HG02885 (cell line): Measurements from ENCODE around the gene DOCK4.

Experiments
- ATAC-seq: cut with Tn5 transposase; IDR thresholded peaks from one replicate; pipeline ENCODE4 v1.9.1; 2021; ENCODE audit warnings: mild to moderate bottlenecking; ENCODE audit not compliant: unreplicated experiment, poor library complexity

The DOCK4 gene

GRCh38 chr7:112088484-112089016 is 117.6 kb downstream of the DOCK4 start:
- ATAC-seq, result no peak

DNA sequence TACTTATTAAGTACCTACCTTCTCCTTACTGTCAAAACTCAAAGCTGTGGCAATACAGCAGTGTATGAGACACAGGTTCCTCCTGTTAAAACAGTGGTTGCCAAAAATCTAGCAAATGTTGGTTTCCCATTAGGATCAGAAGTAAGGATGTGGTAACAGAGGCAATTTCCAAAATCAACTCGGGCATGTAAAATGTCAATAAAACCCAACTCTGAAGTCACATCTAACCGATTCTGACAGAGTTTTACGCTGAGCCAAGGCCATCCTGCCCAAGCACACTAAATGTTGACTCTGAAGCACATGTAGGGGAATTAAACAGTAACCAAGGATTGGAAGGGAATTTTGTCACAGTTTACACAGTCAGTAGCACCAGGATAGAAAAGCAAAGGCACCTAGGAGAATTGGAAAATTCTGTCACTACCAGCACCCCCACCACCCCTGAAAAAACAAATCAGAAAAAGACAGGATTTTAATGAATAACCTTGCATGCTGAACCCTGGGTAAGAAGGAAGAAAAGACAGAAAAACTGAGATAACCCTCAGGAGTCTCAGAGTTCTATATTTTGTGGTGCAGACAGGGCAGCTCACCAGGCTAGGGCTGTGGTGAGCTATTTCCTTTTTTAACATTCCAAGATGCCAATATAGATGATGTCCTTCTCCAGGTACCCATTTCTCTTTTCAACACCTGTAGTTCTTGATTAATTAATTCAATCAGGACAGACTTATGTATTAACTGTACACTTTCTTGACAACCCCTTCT is 119.5 kb downstream of the DOCK4 start:
- no peak for ATAC-seq

GRCh38 chr7:112084520-112084971 is 121.7 kb downstream of the DOCK4 start:
- peak; percentile 64 for ATAC-seq

GRCh38 chr7:112083776-112084355 is 122.3 kb downstream of the DOCK4 start:
- ATAC-seq, result no peak

DNA sequence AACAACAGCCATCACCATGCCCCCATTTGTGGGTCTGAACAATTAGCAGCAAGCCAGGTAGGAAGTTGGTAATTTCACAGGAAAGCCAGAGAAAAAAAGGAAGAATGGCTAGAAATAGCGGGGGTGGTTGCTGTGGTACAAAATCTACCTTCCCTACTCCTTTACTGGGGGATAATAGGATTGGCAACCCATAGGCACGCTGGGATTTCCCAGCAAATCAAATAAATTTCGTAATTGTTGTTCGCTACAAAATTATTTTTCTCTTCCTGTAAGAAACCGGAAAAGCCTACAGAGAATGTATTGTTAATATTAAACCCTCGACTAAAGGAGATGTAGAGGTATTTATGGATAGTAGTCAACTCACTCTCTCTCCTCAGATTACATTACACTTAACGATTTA is 123.9 kb downstream of the DOCK4 start:
- ATAC-seq, result no peak

DNA sequence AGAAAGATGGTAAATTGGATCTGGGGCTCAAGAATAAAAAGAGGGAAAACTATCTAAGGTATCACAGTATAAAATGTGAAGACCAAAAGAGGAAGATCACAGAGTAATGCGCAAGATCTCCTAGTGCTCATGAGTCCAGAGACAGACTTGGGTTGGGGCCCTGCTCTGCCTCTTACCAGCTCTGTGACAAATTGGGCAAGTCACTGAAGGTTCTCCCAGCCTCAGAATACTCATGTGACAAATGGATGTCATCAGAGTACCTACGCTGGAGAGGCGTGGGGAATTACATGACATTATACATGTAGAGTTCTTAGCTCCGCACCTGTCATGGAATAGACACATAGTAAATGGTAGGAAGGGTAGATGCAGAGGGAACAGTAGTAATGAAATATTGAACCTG is 124.4 kb downstream of the DOCK4 start:
- ATAC-seq, result no peak

DNA sequence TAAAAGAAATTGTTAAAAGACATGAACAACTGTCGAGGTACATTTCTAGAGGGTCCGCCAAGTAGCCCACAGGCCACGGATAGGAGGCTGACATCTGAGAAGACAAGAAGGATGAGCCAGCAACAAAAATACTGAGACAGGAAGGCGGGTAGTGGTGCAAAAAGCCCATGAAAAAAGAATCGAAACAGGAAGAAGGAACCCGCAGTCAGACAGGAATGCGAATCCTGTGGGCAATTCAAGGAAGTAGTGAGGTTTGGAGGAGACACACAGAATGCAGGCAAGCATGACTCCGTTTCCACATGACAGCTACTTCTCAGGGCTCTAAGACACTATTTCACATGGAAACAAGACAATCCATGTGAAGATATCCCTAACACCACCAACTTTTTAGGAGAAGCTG is 125.2 kb downstream of the DOCK4 start:
- peak; percentile 46 for ATAC-seq

- ATAC-seq, result peak; percentile 81
Observed at GRCh38 chr7:112080441-112080840, 125.8 kb downstream of the DOCK4 start.

GRCh38 chr7:112079673-112080072 is 126.5 kb downstream of the DOCK4 start:
- no peak for ATAC-seq

- no peak for ATAC-seq
Observed at GRCh38 chr7:112079122-112079521, 127.1 kb downstream of the DOCK4 start.

DNA sequence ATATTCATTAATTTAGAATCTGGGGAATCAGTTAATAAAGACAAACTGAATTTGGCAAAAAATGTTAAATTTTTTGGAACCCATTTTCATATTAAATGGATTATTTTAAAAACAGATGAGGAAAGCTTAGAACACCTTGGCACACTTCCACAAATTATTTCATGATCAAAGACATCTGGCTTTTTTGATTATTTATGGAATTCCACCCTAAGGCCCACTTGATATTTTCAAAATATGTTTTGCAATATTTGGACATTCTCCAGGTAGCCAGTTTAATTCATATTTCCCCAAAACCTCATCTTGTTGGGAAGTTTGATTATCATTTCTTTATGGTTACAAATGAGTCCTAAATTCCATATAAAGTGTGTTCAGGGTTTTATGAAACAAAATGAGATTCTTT is 129.9 kb downstream of the DOCK4 start:
- ATAC-seq, result no peak

- no peak for ATAC-seq
Observed at GRCh38 chr7:112074464-112074863, 131.7 kb downstream of the DOCK4 start.

DNA sequence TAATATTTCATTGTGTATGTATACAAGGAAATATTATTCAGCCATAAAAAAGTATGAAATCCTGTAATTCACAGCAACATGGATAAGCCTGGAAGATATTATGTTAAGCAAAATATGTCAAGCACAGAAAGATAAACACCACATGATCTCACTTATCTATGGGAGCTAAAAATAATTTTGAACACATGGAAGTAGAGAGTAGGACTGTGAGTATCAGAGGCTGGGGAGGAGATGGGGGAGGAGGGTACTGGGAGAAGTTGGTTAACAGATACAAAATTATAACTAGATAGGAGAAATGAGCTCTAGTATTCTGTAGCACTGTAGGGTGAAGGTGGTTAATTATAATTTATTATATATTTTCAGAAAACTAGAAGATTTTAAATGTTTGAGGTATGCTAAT is 132.7 kb downstream of the DOCK4 start:
- ATAC-seq, result no peak

GRCh38 chr7:112072541-112073245 is 133.5 kb downstream of the DOCK4 start:
- ATAC-seq, result no peak

DNA sequence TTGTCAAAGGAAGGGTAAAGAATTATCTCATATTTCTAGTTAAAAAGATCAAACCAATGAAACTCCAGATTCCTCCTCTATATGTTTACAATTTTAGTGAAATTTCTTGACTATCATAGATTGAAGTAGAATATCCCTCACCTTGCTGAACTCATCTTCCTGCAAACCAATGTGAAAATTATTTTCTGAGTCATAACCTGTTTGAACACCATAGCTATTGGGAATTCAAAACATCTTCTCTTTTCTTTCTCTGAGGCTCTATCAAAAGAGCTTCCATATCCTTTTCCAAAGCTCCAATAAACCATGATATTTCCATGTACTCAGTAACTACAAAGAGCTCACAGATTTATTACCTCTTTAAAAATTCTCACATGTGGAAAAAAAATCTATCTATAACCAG is 134.3 kb downstream of the DOCK4 start:
- ATAC-seq, result no peak

GRCh38 chr7:112070674-112071256 is 135.4 kb downstream of the DOCK4 start:
- ATAC-seq, result no peak

DNA sequence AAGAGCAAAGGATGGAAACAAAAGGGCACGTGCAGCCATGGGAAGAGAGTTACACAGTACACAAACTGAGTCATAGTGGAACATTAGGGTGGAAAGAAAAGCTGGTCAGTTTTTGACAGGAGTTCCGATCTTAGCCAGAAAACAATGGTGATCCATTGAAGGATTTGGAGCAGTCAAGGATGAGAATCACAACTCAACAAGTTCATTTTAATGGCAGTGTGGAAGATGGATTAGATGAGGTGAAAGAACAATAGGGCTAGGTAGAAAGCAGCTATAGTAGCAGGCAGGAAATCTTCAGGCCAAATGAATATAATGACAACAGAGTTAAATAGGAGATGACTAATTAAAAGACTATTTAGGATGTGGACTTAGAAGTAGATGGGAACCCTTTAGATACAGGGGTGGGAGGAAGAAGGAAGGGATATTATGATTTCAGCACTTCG is 136.3 kb downstream of the DOCK4 start:
- ATAC-seq, result no peak

DNA sequence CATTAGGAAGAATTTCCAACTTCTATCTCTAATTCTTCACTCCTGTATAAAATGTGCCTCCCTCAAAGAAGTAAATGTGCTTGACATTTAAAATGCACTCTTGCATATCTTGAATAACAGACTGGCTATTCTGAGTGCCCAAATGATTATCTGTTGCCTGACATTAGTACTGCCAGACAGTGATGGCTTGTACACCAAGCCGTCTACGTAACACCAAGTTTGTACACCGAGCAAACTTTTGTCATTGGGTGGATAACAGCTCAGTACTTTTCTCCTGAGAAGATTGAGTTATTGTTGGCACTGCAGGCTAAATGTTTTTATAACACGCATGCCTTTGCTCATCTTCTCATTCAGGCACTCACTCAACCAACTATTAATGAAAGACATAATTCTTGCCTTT is 137.2 kb downstream of the DOCK4 start:
- ATAC-seq, result no peak

GRCh38 chr7:112067632-112068540 is 138.3 kb downstream of the DOCK4 start:
- ATAC-seq, result no peak

- no peak for ATAC-seq
Observed at GRCh38 chr7:112067200-112067599, 139.0 kb downstream of the DOCK4 start.
